GM21390 (cell line): ENCODE data around the gene NPBWR2.

Source experiments
- ATAC-seq: cut with Tn5 transposase; IDR thresholded peaks from one replicate; pipeline ENCODE4 v1.9.1; 2021; ENCODE audit not compliant: unreplicated experiment

Gene NPBWR2

DNA sequence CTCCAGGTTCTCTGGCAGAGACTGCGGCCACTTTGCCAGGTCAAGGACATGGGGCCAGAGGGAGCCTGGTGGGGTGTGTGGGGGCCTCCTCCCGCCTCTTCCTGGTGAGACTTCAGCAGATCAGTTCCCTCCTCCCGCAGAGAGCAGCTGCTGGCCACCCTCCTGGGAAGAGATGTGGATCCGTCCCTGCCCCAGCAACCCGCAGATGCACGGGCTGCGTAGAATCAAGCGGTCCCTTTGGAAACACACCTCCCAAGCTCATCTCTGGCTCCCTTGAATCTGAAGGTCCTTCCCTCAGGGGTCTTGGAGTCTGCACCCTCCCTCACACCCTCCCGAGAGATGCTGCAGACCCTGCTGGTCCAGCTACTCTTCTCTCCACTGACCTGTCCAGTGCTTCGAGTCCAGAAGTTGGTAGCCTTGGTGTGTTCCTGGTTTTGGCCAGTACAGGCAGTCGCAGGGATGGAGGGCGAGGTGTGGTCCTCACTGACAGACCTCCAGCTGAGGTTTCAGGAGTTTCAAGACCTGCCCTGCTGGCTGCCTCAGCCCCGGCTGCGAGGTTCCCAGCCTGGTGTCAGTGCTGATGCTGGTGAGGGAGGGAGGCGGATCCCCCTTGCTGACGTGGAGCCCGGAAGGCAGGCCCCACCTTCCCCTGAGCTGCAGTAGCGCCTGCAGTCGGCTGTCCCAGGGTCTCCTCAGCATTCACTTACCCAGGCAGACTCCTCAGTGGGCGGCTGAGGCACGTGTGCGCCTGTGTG is at the start of gene NPBWR2:
TSS of gene NPBWR2 (minus strand) at position 585 of the 755 bp plus-strand sequence. CDS start 734 bp downstream, outside the sequence.
- no peak for ATAC-seq

DNA sequence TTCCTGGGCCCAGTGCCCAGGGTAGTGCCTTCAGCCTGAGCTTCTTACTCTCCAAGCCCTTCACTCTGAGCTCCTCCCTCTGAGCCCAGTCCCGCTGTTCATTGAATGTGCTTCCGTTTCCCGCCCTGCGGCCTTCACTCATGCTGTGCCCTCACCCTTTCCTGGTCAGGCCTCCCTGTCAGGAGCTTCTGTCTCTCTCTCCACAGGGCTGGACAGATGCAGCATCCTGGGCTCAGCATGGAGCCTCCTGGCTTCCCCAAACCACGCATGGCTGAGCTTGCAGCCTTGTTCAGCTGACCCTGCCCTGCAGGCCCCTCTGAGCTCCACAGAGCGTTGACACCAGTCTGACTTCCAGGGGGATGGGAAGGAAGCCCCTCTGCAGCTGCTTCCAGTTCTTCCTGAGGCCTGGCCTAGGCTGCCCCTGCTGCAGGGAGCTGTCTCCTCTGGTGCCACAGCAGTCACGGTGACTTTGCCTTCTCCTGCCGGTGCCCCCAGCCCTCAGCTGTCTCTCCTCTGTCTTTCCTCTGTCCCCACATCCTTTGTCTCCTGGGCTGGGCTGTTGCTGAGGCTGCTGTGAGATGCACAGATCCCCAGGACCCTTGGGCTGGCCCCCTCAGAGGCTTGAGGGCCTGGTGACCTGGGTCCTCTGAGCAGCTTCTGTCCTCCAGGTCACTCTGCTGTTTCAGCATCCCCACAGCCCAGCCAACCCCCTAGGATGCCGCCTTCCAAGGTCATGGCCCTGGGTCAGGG is 48.9 kb upstream of the NPBWR2 start:
- ATAC-seq: no peak

DNA sequence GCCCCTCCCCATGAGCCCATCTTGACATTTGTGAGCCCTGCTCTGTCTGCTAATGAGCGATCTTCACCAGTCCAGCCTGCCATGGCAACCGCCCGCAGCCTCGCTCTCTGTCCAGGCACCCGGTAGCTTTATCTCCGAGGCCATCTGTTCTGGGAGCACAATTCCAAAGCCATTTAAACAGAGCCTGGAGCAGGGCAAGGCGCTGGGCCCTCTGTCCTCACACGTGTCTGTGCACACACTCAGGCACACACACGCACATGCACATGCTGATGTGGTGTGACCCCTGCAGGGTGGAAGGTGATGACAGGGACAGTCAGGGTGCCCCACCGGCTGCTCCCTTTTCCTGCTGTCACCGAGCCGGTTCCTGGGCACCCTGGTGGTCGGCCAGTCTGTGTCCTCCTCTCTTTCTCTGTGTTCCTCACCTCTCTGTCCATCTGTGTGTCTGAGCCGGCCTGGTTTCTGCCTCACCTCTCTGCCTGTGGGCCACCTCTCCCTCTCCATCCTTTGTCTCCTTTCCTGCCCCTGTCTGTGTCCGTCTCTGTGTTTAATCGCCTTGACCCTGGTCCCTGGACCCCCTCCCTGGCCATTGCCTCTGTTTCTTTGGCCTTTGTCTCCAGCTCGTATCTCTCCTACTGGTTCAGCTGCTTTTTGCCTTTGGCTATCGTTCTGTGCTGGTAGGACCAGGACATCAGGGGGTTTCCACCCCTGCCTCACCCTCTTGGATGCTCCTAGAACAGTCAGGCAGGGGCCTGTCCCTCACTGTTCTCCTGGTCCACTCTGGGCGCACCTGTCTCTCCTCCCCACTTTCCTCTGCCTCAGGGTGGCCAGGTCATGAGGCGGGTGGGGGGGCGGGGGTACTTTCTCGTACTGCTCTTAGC is 48.1 kb upstream of the NPBWR2 start:
- no peak for ATAC-seq

- no peak for ATAC-seq
Measured at GRCh38 chr20:64154590-64155257, 47.4 kb upstream of the NPBWR2 start.

DNA sequence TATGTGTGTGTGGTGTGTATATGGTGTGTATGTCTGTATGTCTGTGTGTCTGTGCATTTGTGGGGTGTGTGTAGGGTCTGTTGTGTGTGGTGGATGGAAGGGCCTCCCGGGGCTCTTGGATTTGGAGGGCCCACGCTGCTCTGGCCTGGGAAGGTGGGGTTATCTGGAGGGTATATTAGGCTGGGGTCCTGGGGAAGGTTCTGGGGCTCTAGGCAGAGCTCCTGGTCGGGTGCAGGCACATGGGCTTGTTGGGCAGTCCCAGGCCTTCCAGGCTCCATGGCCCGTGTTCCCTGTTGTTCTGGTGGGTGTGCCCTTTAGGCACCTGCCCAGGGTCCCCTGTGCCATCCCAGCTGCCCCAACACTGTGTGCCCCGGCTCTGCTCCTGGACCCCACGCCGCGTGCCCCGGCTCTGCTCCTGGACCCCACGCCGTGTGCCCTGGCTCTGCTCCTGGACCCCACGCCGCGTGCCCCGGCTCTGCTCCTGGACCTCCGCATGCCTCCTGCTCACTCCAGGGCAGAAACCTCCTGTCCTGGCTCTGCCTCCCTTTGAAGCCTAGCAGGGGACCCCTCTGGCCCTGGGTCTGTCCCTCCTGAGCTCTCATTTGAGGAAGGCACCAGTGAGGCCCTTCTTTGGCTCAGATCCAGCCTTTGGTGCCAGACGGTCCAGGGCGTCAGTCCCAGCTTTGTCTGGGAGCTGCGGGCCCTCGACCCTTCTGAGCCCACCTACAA is 46.7 kb upstream of the NPBWR2 start:
- ATAC-seq: no peak

- ATAC-seq: no peak
Measured at GRCh38 chr20:64153410-64153809, 46.0 kb upstream of the NPBWR2 start.

DNA sequence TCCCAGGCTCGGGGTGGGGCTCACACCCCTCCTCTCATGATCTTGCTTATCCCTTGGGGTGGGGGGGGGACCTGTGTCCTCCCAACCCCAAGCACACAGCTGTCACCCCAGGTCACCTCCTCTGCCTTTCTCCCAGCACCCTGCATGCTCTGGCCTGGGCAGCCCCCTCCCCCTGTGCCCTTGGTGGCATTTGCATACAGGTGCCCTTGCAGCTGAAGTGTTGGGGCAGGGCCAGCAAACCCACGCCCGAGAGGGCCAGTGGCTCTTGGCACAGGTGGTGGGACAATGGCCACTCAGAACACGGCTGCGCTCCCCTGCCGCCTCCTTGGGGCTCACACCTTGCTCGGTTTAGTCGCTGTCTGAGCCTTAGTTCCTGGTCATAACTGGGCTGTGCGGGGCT is 45.5 kb upstream of the NPBWR2 start:
- no peak for ATAC-seq

- ATAC-seq: no peak
Measured at GRCh38 chr20:64151633-64152530, 44.5 kb upstream of the NPBWR2 start.

- no peak for ATAC-seq
Measured at GRCh38 chr20:64150756-64151632, 43.6 kb upstream of the NPBWR2 start.

DNA sequence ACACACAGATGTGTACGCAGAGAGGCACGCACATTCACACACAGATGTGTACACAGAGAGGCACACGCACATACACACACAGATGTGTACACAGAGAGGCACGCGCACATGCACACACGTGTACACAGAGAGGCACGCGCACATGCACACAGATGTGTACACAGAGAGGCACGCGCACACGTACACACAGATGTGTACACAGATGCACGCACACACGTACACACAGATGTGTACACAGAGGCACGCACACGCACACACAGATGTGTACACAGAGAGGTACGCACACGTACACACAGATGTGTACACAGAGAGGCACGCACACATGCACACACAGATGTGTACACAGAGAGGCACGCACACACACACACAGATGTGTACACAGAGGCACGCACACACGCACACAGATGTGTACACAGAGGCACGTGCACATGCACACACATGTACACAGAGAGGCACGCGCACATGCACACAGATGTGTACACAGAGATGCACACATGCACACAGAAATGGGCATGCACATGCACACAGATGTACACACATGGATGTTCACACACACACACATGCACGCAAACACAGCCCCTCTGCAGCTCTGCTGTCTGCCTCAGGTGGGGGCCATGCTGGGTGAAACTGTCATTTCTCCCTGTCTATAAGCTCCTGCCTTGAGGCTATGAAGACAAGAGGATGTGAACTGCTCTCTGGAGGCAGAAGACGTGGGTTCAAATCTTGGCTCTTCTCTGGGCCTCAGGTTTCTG is 42.6 kb upstream of the NPBWR2 start:
- no peak for ATAC-seq

DNA sequence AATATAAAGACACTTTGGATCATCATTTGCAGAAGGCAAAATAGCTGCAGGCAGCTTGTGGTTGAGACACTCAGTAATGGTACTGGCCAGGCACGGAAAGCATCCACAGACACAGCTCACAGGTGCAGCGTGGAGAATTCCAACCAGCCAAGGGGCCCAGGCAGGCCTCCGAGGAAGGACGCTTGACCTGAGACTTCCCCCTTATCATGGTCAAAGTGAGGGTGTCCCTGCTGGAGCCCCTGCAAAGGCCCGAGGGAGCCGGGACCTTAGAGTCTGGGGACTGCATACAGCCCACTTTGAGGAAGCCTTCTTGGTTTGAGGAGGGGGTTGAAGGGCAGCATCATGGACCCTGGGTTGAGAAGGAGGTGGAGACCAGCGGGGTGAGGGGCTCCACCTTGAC is 41.8 kb upstream of the NPBWR2 start:
- no peak for ATAC-seq

DNA sequence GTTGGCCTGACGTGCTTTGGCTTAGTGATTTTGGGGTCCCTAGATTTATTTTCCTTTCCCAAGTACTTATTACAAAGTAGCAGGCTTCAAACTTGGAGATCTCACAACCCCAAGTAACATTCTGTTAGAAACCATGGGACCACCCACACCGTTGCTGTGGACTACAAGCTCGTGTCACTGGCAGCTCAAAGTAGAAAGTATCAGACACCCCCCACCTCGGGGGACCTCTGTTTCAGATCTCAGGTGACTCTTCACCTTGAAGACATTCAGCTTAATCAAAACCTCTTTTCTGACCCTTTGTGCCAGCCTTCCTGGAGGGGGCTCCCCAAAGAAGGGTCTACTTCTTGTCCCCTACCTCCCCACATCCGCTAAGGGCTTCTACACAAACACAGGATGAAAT is 41.2 kb upstream of the NPBWR2 start:
- ATAC-seq: no peak

GRCh38 chr20:64146936-64147477 is 39.6 kb upstream of the NPBWR2 start:
- no peak for ATAC-seq

DNA sequence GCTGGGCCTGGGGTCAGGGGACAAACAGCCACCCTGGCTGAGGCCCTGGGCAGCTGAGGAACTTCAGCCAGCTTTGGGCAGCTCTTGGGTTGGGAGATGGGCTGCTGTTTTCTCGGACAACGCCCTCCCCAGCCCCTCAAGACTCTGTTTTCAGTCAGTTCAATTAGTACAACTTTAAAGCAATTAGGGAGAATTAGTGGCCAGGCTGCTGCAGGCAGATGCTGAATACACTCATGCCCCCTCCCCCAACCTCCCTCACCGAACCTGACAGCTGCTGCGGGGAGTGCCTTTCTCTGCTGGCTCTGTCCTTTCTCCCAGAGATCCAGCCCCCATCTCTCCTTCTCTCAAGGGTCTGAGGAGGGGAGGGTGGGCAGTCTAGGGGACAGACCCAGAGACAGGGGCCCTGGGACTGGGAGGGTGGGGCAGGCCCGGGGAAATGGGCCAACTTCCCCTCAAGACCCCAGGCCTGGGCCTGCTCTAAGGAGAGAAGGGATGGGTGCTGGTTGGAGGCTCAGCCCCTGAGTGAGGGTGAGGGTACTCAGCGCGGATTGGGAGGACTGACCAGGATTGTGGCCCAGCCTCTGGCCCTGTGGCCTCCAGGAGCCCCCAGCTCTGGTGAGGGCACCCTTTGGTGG is 39.1 kb upstream of the NPBWR2 start:
- no peak for ATAC-seq

- ATAC-seq: no peak
Measured at GRCh38 chr20:64145458-64146300, 38.3 kb upstream of the NPBWR2 start.
